HL-60/S4 (cell line): ENCODE results near the gene TOMM34.

Experiments used
- in situ Hi-C: fragments of 300-500 bp; cut with MboI; formaldehyde crosslinking; loops from 2 replicates; pipeline ENCODE4 v1.14.3; 2022; ENCODE audit warnings: low sequenced_read_pairs

The TOMM34 gene

DNA sequence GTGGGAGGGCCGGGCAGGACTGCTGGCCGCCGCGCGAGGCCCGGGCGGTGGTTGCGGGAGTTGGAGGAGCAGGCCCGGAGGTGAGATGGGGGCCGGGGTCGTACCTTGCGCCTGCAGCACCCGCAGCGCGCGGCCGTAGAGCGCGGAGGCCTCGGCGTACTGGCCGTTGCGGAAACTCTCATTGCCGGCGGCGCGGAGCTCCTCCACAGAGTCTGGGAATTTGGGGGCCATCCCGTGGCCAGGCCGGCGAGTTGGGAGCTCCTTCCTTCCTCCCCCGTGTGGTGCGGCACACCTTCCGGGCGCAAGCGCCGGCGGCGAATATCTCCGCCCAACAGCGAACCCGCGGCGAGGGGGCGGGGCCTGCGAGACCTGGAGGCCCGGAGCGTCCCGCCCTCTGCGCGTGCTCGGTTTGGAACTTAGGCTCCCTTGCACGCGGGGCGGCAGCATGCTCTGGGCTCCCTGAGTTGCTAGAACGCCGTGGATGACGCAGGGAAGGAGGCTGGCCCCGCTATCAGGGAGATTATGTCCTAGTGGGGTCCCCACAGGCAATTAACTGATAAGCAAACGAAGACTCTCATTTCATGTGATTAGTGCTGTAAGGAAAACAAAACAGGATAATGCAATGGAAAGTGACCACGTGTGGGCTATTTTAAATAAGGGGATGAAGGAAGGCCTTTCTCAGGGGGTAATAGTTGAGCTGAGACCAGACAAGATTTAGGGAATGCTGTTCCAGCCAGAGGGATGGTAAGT is at the start of gene TOMM34:
TSS of gene TOMM34 (minus strand) at position 295 of the 750 bp plus-strand sequence. CDS start at position 231, 64 bp downstream.
- in situ Hi-C loops, result no loop called here

DNA sequence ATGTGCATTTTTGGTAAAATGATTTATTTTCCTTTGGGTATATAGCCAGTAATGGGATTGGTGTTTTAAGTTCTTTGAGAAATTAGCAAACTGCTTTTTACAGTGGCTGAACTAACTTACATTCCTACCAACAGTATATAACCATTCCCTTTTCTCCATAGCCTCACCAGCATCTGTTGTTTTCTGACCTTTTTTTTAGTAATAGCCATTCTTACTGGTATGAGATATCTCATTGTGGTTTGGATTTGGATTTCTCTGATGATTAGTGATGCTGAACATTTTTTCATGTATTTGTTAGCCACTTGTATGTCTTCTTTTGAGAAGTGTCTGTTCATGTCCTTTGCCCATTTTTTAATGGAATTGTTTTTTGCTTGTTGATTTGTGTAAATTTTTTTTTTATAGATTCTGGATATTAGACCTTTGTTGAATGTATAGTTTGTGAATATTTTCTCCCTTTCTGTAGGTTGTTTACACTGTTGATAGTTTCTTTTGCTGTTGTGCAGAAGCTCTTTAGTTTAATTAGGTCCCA is 48.4 kb upstream of the TOMM34 start:
- in situ Hi-C loops, result no loop called here

GRCh38 chr20:44997668-44998067 is 37.5 kb upstream of the TOMM34 start:
- in situ Hi-C loops, result no loop called here

GRCh38 chr20:44997171-44997570 is 37.0 kb upstream of the TOMM34 start:
- in situ Hi-C loops, result no loop called here

- in situ Hi-C loops, result no loop called here
Observed at GRCh38 chr20:44993343-44993742, 33.1 kb upstream of the TOMM34 start.

DNA sequence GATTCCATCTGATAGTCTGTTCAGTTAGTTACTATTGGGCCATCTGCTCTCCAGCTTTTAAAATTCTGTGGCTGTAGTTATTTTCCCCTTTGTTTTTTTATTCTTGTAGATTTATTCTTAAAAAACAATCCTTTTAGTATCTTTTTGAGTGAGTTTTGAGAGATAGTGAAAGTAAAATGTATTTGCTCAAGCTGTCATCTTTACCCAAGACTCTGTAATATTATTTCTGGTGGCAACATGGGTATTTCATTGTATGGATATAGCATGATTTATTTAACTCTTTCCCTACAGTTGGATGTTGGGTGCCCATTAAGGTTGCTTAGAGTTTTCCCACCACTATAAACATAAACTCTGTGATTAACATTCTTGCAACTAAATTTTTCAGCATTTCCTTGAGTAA is 30.8 kb upstream of the TOMM34 start:
- in situ Hi-C loops, result no loop called here

GRCh38 chr20:44990425-44990824 is 30.2 kb upstream of the TOMM34 start:
- in situ Hi-C loops, result no loop called here

DNA sequence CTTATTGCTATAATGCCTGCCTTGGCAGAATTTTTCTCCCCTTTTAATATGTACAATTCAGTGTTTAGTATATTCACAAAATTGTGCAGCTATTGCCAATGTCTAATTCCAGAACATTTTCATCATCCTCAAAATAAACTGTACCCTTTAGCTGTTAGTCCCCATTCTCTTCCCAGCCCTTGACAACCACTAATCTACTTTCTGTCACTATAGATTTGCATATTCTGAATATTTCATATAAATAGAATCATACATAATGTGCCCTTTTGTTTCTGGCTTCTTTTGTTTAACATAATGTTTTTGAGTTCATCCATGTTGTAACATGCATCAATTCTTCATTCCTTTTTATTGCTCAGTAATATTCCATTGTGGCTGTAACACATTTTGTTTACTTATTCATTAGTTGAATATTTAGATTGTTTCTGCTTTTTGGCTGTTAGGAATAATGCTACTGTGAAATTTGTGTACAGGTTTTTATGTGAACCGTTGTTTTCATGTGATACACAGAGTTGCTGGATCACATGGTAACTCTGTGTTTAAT is 28.5 kb upstream of the TOMM34 start:
- in situ Hi-C loops, result no loop called here

DNA sequence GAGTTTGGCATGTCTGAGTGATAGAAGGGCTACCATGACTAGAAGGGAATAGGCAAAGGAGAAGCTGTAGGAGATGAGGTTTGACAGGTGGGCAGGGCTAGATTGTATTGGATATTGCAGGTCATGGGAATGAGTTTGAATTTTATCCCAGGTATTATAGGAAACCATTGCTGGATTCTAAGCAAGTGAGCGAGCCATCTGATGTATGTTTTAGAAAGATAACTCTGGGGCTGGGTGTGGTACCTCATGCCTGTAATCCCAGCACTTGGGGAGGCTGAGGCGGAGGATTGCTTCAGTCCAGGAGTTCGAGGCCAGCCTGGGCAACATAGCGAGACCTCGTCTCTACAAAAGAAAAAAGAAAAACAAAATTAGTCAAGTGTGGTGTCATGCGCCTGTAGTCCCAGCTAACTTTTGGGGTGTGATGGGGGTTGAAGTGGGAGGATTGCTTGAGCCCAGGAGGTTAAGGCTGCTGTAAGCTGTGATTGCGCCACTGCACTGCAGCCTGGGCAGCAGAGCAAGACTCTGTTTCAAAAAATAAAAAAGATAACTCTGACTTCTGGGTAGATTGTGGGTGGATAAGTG is 23.0 kb upstream of the TOMM34 start:
- in situ Hi-C loops, result no loop called here

- in situ Hi-C loops, result no loop called here
Observed at GRCh38 chr20:44981736-44982406, 21.7 kb upstream of the TOMM34 start.

DNA sequence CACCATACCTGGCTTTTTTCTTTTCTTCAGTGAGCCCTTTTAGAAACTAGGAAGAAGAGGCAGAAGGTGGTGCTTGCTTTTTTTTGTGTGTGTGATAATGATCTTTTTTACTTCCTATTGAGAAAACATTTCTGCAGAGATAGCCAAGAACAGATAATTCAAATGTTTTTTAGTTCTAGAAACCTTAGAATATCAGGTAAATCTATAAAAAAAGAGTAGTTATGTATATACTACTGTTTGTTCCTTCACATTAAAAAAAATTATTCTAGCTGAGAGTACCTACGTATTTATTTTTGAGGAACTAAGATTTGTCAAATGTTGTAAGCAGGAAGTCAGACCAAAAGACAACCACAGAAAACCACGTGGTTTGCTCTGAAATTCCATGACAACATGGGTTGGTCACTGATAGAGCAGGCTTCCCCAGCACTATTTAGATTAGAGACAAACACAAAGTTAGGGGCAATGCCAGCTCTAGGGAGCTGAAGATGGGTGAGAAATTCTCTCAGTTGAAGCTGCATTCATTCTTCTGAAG is 19.0 kb upstream of the TOMM34 start:
- in situ Hi-C loops, result no loop called here

- in situ Hi-C loops, result no loop called here
Observed at GRCh38 chr20:44976698-44977097, 16.5 kb upstream of the TOMM34 start.

- in situ Hi-C loops, result no loop called here
Observed at GRCh38 chr20:44973053-44973452, 12.9 kb upstream of the TOMM34 start.

- in situ Hi-C loops, result no loop called here
Observed at GRCh38 chr20:44970243-44970757, 10.1 kb upstream of the TOMM34 start.

DNA sequence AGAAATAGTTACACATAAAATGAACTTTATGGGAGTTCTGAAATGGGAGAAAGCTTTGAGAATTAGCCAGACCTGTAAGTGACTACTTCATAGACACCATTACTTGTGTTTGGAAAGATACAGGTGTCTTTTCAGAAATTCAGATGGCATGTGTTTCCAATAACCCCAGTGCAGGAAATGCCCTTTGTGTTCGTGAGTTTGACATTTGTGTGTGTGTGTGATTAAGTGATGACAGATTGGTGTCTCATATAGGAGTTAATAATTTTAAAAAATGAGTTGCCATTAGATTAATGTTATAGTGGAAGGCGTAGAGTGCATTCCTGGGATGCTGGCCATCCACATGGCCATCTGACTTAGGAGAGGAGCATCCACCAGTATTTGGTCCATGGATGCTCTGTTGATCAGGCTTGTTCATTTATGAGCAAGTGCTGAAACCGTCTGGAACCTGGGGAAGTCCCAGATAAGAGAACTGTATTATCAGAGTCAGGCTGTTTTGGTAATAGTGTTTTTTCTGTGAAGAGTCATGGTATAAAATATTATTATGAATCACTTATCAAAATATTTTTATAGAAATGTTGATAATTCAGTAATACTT is 9.2 kb upstream of the TOMM34 start:
- in situ Hi-C loops, result no loop called here

DNA sequence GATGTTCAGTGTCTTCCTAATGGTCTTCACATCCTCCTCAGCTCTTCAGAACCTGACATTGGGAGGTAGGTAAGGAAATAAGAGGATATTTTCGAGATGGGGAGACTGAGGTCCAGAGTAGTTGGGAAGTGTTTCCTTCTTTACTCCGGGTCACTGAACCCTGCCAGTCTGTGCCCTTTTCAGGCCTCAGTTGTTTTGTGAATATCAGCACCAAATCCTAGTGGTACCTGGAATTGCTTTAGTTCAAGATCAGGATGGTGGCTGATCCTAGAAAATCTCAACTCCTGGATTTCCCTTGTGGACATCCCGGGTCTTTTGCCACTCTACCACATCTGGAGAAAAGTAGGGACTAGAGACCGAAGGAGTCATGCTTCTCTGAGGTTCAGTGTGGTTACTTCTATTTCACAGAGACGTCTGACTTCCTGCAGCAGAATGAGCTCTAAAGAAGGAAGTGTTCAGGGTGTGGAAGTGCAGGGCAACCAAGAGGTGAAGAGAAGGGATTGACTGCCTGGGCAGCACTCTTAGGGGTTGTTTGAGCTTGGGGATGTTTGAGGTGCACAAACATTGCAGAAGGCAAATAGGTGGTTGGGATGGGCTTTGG is 7.1 kb upstream of the TOMM34 start:
- in situ Hi-C loops, result no loop called here

GRCh38 chr20:44966030-44966961 is 6.1 kb upstream of the TOMM34 start, which contains the start of gene STK4:
Gene STK4 (plus strand): TSS chr20:44966512. CDS start chr20:44966569, 57 bp downstream.
- in situ Hi-C loops, result no loop called here

GRCh38 chr20:44965651-44966029 is 5.4 kb upstream of the TOMM34 start:
- in situ Hi-C loops, result no loop called here
